B cell (primary cell): ENCODE measurements around the gene MAL.

ENCODE experiments used
- CTCF ChIP-seq: fragments of 200-600 bp; IDR thresholded peaks from one replicate; pipeline ENCODE4 v1.8.0; 2022; ENCODE audit warnings: antibody characterized with exemption, mild to moderate bottlenecking
- EZH2 ChIP-seq: IDR thresholded peaks from 2 replicates; pipeline ENCODE4 v1.6.1; 2012; ENCODE audit warnings: borderline replicate concordance, low read depth, mild to moderate bottlenecking, moderate library complexity, low read length; ENCODE audit not compliant: insufficient read depth, poor library complexity, severe bottlenecking

GRCh38 chr2:95024960-95025405 lies 525 bp upstream of the MAL start:
- TF ChIP-seq CTCF, result no peak
- TF ChIP-seq EZH2, result no peak
